IMR-90 (cell line): ENCODE data around the gene ARHGEF10L. TPM values are rescaled to one million over a fixed set of nuclear protein-coding genes. Genes with fewer than 3 reads are reported as not detected.

Source experiments
- ATAC-seq: fragments of 200-7000 bp; cut with Tn5 transposase; 2 replicates; pipeline ENCODE4 v1.9.1; 2020; ENCODE audit warnings: low read depth, mild to moderate bottlenecking, moderate library complexity
- BruUV-seq: library from RNA; stranded (reverse); fragments of 400-500 nt; replicated peaks from 2 replicates; lab custom pipeline; 2021; lab: Mats Ljungman, UMichigan
- CTCF ChIA-PET: fragments of 300-600 bp; formaldehyde crosslinking; extraction: SDS; loops from one replicate; lab custom pipeline; 2021; ENCODE audit warnings: antibody characterized with exemption; lab: Yijun Ruan, JAX
- POLR2A ChIA-PET: fragments of 300-600 bp; sonication (Branson Sonifier 250); formaldehyde crosslinking; loops from one replicate; lab custom pipeline; 2022; ENCODE audit warnings: antibody characterized with exemption; ENCODE audit not compliant: unreplicated experiment; lab: Charles Lee
- DNase-seq: peaks from one replicate; pipeline ENCODE4 v3.0.0; 2013
- H2AFZ ChIP-seq: replicated peaks from 2 replicates; pipeline ENCODE3; 2013; ENCODE audit warnings: low read length, mild to moderate bottlenecking; ENCODE audit not compliant: poor library complexity
- H2AK5ac ChIP-seq: 2 replicates; pipeline ENCODE4 v1.6.1; 2013; ENCODE audit warnings: low read depth, low read length, inconsistent platforms
- H2AK9ac ChIP-seq: replicated peaks from 2 replicates; pipeline ENCODE3; 2013; ENCODE audit warnings: mild to moderate bottlenecking, low read depth, low read length, moderate library complexity; ENCODE audit not compliant: poor library complexity
- H2BK120ac ChIP-seq: 2 replicates; pipeline ENCODE4 v1.6.1; 2013; ENCODE audit warnings: low read depth, low read length, inconsistent platforms
- H2BK15ac ChIP-seq: 3 replicates; pipeline ENCODE4 v1.6.1; 2013; ENCODE audit warnings: low read depth, low read length, inconsistent platforms
- H2BK20ac ChIP-seq: 2 replicates; pipeline ENCODE4 v1.6.1; 2013; ENCODE audit warnings: low read depth, mild to moderate bottlenecking, inconsistent platforms, low read length, moderate library complexity
- H2BK5ac ChIP-seq: 2 replicates; pipeline ENCODE4 v1.6.1; 2013; ENCODE audit warnings: mild to moderate bottlenecking, low read depth, low read length, inconsistent platforms; ENCODE audit not compliant: poor library complexity, severe bottlenecking
- H3K14ac ChIP-seq: replicated peaks from 2 replicates; pipeline ENCODE4 v1.6.1; 2013; ENCODE audit warnings: low read depth, low read length, inconsistent platforms
- H3K18ac ChIP-seq: 2 replicates; pipeline ENCODE4 v1.6.1; 2013; ENCODE audit warnings: low read depth, low read length, control low read depth
- H3K23ac ChIP-seq: 2 replicates; pipeline ENCODE4 v1.6.1; 2013; ENCODE audit warnings: low read depth, low read length, inconsistent platforms
- H3K27ac ChIP-seq: 2 replicates; pipeline ENCODE4 v1.5.1; 2013; ENCODE audit warnings: mild to moderate bottlenecking, control low read depth, low read length; ENCODE audit not compliant: insufficient read depth
- H3K27me3 ChIP-seq: 2 replicates; pipeline ENCODE4 v1.6.1; 2013; ENCODE audit warnings: low read length; ENCODE audit not compliant: control insufficient read depth, insufficient read depth
- H3K36me3 ChIP-seq: 2 replicates; pipeline ENCODE4 v1.6.1; 2013; ENCODE audit warnings: low read length, mixed read lengths; ENCODE audit not compliant: control insufficient read depth, insufficient read depth
- H3K4ac ChIP-seq: 2 replicates; pipeline ENCODE4 v1.6.1; 2013; ENCODE audit warnings: low read depth, low read length, inconsistent platforms
- H3K4me1 ChIP-seq: 2 replicates; pipeline ENCODE4 v1.6.1; 2013; ENCODE audit warnings: low read length, mixed read lengths; ENCODE audit not compliant: control insufficient read depth, insufficient read depth
- H3K4me2 ChIP-seq: 2 replicates; pipeline ENCODE4 v1.6.1; 2013; ENCODE audit warnings: low read depth, mild to moderate bottlenecking, control low read depth, low read length, moderate library complexity
- H3K4me3 ChIP-seq: 2 replicates; pipeline ENCODE4 v1.5.1; 2013; ENCODE audit warnings: low read depth, mild to moderate bottlenecking, control low read depth, low read length, moderate library complexity; ENCODE audit not compliant: insufficient read depth
- H3K56ac ChIP-seq: 2 replicates; pipeline ENCODE4 v1.6.1; 2013; ENCODE audit warnings: low read length, inconsistent platforms; ENCODE audit not compliant: insufficient read depth; ENCODE audit errors: extremely low read depth
- H3K79me1 ChIP-seq, 2 experiments: 2 replicates each; pipeline ENCODE4 v1.6.1; 2013; ENCODE audit warnings: low read length in 2 of 2, inconsistent platforms in 1 of 2, low read depth in 1 of 2
- H3K9ac ChIP-seq: 2 replicates; pipeline ENCODE4 v1.6.1; 2013; ENCODE audit warnings: low read depth, low read length, control low read depth
- H3K9me1 ChIP-seq: 2 replicates; pipeline ENCODE4 v1.6.1; 2013; ENCODE audit warnings: low read length, inconsistent platforms; ENCODE audit not compliant: insufficient read depth
- H3K9me3 ChIP-seq: 2 replicates; pipeline ENCODE4 v1.6.1; 2013; ENCODE audit warnings: low read length; ENCODE audit not compliant: control insufficient read depth, insufficient read depth
- H4K20me1 ChIP-seq: 2 replicates; pipeline ENCODE4 v1.6.1; 2013; ENCODE audit warnings: low read length, inconsistent platforms; ENCODE audit not compliant: insufficient read depth
- H4K5ac ChIP-seq: 2 replicates; pipeline ENCODE4 v1.6.1; 2013; ENCODE audit warnings: mild to moderate bottlenecking, low read depth, low read length, control low read depth
- H4K8ac ChIP-seq, 2 experiments: 2 replicates each; pipeline ENCODE4 v1.6.1; 2013; ENCODE audit warnings: low read depth in 2 of 2, low read length in 2 of 2, control low read depth in 1 of 2, inconsistent platforms in 1 of 2
- H4K91ac ChIP-seq: 2 replicates; pipeline ENCODE4 v1.6.1; 2013; ENCODE audit warnings: low read depth, low read length, inconsistent platforms; ENCODE audit not compliant: insufficient read depth
- CHD1 ChIP-seq: IDR thresholded peaks from 2 replicates; pipeline ENCODE4 v1.6.1; 2012; ENCODE audit warnings: low read depth, low read length, improper control_type of control experiment
- ELK1 ChIP-seq: fragments of 150-350 bp; IDR thresholded peaks from 2 replicates; pipeline ENCODE4 v1.6.1; 2016; ENCODE audit warnings: low read depth, mild to moderate bottlenecking, low read length, moderate library complexity, borderline replicate concordance
- NFE2L2 ChIP-seq: fragments of 150-350 bp; IDR thresholded peaks from 2 replicates; pipeline ENCODE4 v1.6.1; 2016; ENCODE audit warnings: low read depth, mild to moderate bottlenecking, low read length
- POLR2A ChIP-seq: IDR thresholded peaks from 2 replicates; pipeline ENCODE4 v1.6.1; 2012; ENCODE audit warnings: mild to moderate bottlenecking, low read depth, low read length
- RAD21 ChIP-seq: IDR thresholded peaks from 2 replicates; pipeline ENCODE4 v1.6.1; 2012; ENCODE audit warnings: low read length, improper control_type of control experiment
- SMC3 ChIP-seq: fragments of 150-350 bp; IDR thresholded peaks from 2 replicates; pipeline ENCODE4 v1.6.1; 2016; ENCODE audit warnings: low read depth, mild to moderate bottlenecking, antibody characterized with exemption, low read length, moderate library complexity
- WGBS, 2 experiments: methylation state at CpG; one replicate each; pipeline versions ENCODE4 v1.1.5 to v1.1.7; 2013; ENCODE audit warnings: missing lambda C conversion rate in 2 of 2; ENCODE audit not compliant: insufficient read length in 1 of 2; ENCODE audit errors: extremely low coverage in 2 of 2; 5-methylcytosine and 5-hydroxymethylcytosine counted together
- dilution Hi-C: fragments of 300-500 bp; cut with HindIII; formaldehyde crosslinking; loops from one replicate; pipeline ENCODE4 v1.14.3; 2018; ENCODE audit warnings: low sequenced_read_pairs; ENCODE audit not compliant: unreplicated experiment
- in situ Hi-C: fragments of 300-500 bp; cut with MboI; formaldehyde crosslinking; loops from 3 replicates; pipeline ENCODE4 v1.14.3; 2019; ENCODE audit warnings: low sequenced_read_pairs, inconsistent platforms, mixed read lengths
- intact Hi-C: fragments of 100-400 bp; cut with micrococcal nuclease; formaldehyde crosslinking; loops from 2 replicates; pipeline ENCODE4 v1.10.0; 2022
- polyA plus RNA-seq, 3 experiments: library from polyadenylated mRNA; depleted of rRNA; stranded (reverse); fragments of >200 nt; gene quantifications; 2 replicates each; pipeline ENCODE4 v1.2.3, GENCODE V29; 2012; ENCODE audit warnings: low replicate concordance in 1 of 3
- total RNA-seq: library from RNA; depleted of rRNA; stranded (reverse); fragments of >200 nt; gene quantifications from 2 replicates; pipeline ENCODE4 v1.2.3, GENCODE V29; 2012

ARHGEF10L gene
- total and polyA plus RNA-seq, 2 of the 4 experiments (the other 2 are of a cell fraction), result 4.8 to 12.4 TPM

- H2AK5ac ChIP-seq, result no peak overlapping the region
- H3K4me2 ChIP-seq, result no peak overlapping the region
- H3K23ac ChIP-seq, result no peak overlapping the region
- POLR2A ChIA-PET, result no interaction called here
- DNase-seq (no peak), ATAC-seq (no peak)
- peaks cover 3% of the 10 kb centered on the region for H3K4me1 ChIP-seq
- H3K9me3 ChIP-seq, result no peaks in the 10 kb centered on the region
- H4K8ac ChIP-seq, result no peak overlapping the region
- in situ Hi-C loops (no loop called here), intact Hi-C loops (no loop called here), dilution Hi-C loops (no loop called here)
- no peak overlapping the region for H4K5ac ChIP-seq
- H3K9me1 ChIP-seq, result peaks cover 5% of the 10 kb centered on the region; the same call in 1 of the 2 replicates
- H4K91ac ChIP-seq, result no peak overlapping the region
- H2BK15ac ChIP-seq, result no peak overlapping the region
- no peaks in the 10 kb centered on the region; a peak in 1 of 4 replicates for H3K79me1 ChIP-seq
- H2AK9ac ChIP-seq, result no peak overlapping the region
- no peak overlapping the region for H3K56ac ChIP-seq
- H3K27me3 ChIP-seq, result no peaks in the 10 kb centered on the region
- no peaks in the 10 kb centered on the region; the same call in 1 of the 2 replicates for H4K20me1 ChIP-seq
- H3K36me3 ChIP-seq, result peaks cover 41% of the 10 kb centered on the region
- H2BK5ac ChIP-seq, result no peak overlapping the region
- no peak overlapping the region for H3K14ac ChIP-seq
- H3K4ac ChIP-seq, result no peak overlapping the region
- H2AFZ ChIP-seq, result no peak overlapping the region
- H3K9ac ChIP-seq, result no peak overlapping the region
- H3K27ac ChIP-seq, result no peak overlapping the region
- TF ChIP-seq SMC3 (no peak), NFE2L2 (no peak), ELK1 (no peak), RAD21 (no peak), POLR2A (no peak), CHD1 (no peak)
- no peak overlapping the region for H2BK20ac ChIP-seq
- CTCF ChIA-PET, result no interaction called here
- WGBS, 2 experiments, result 100% methylated on average over 2 of the region's 14 CpGs; no CpG with 5 or more reads in 1 of the 2 experiments
- no TSS peak for BruUV-seq
- H3K4me3 ChIP-seq, result no peak overlapping the region
- no peak overlapping the region for H2BK120ac ChIP-seq
- no peak overlapping the region for H3K18ac ChIP-seq
Observed at GRCh38 chr1:17639703-17640340, 100.3 kb downstream of the ARHGEF10L start.
